Posterior vena cava (tissue), 2 donors: ENCODE data around the gene GABPB2. TPM values are rescaled to one million over a fixed set of nuclear protein-coding genes. Genes with fewer than 3 reads are reported as not detected.

Experiments
- DNase-seq: peaks from one replicate; pipeline ENCODE4 v3.0.0-alpha.2; 2020; ENCODE audit warnings: low spot score
- intact Hi-C, 2 donors: fragments of 100-400 bp; cut with DNase I; formaldehyde crosslinking; loops; one replicate each; pipeline versions ENCODE4 v1.14.1 to v1.14.2; 2022 to 2023
- total RNA-seq, 2 donors: library from RNA; stranded (reverse); fragmentation: NEBNext Ultra II Directional; extraction: Animal tissue kit (Norgen Biotek cat#: 25700); gene quantifications; one replicate each; pipeline ENCODE4 v1.2.1, GENCODE V29; 2021
- donor health status: DM: yes; HTN: yes; CAD: no.
- donor health status: DM: yes; HTN: yes; CAD: no.

GABPB2 gene
- total RNA-seq, 2 donors from 2014 or later = 14.6 to 18.2 TPM

DNA sequence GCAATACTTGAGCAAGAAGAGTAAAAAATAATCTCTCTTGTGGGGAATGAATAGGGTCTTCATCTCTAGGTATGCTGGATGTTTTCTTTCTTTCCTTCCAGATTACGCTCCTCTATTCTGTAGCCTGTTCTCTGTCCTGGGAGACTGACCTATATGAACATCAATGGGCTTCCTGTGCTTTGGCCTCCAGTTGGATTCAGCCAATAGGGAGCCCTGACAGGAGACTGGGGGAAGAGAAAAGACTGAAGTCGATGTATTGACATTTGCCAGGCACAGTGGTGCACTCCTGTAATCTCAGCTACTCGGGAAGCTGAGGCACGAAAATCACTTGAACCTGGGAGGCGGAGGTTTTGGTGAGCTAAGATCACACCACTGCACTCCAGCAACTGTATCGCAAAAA is 58.2 kb downstream of the GABPB2 start:
- peak; percentile 24 for DNase-seq

DNA sequence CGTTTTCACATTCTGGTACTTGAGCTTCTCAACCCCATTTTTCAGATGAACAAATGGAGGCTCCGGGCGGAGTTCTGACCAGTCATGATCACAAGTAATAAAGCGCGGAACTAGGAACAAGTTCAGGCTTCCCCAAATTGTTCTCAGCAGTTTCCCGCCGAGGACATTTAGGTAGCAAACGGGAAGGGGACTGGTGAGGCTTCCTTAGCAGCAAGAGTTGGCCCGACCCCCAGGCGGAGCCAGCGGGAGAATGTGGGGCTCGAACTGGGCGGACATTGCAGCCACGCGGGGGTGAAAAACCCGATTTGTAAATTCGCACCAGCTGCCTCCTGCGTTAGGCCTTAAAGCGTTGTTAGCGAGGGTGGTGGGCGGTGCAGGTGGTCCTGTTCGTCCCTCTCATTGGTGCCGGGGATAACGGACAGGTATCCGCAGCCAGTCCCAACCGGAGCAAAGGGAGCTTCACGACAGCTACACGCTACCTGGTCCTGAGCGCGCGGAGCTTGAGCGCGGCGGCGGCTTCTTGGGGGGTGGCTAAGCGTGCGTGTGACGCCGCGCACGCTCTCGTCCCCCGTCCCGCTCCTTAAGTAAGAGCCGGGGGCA is 60.5 kb downstream of the GABPB2 start:
- DNase-seq = peak; percentile 95
- intact Hi-C loops = no loop called here

More for the DNA sequence above, 58.2 kb downstream of the GABPB2 start:
- intact Hi-C loops = no loop called here

- peak; percentile 73 for DNase-seq
- intact Hi-C loops = no loop called here
Measured at GRCh38 chr1:151131701-151132334, 61.3 kb downstream of the GABPB2 start.

DNA sequence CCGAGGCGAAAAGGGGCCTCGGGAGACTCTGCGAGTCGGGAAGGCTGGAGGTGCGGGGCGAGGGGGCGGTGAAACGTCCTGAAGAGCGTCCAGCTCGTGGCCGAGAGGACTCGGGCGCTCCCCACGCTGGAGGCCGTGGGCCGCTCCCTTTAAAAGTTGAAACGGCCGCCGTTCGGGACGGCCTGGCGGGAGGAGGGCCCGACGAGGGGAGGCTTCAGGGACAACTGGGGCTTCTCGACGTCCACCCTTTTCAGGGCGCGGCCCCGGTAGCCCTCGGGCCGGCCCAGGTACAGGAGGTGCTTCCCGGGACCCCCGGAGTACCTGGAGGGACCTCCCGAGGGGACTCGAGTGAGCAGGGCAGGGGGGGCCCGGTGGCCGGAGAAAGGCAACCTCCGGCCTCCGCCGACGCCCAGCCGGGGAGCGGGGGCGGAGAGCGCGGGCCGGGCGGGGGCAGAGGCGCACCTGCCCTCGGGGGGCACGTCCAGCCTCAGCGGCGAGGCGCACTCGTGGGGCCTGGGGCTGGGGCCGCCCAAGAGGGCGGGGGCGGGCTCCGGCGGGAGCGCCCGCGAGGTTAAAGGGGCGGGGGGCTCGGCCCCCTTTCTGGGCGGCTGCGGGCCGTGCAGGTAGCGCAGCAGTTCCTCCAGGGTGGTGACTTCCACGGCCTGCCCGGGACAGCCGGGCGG is 61.9 kb downstream of the GABPB2 start:
- DNase-seq = peak; percentile 48
- intact Hi-C loops = no loop called here

- intact Hi-C loops = no loop called here
Measured at GRCh38 chr1:151133018-151133806, 62.7 kb downstream of the GABPB2 start.

DNA sequence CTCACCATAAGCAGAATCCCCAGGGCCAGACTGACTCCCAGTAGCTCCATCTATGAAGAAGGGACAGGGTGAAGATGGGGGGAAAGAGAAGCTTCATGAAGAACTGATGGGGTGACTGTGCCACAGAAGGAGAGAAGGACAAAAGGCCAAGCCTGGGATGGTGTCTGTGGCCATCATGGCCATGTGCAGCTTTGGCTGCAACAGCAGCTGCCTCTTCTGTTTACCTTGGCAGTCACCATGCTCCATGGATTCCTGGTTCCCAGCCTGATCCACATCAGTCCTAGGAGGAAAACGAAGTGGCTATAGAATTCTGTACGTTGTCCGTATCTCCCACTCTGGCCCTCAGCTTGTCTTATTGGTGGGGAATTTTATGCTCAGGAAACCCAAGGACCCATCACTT is 63.8 kb downstream of the GABPB2 start:
- DNase-seq = no peak
- intact Hi-C loops = no loop called here

More at GRCh38 chr1:151133018-151133806, 62.7 kb downstream of the GABPB2 start:
- DNase-seq = peak; percentile 60

- DNase-seq = peak; percentile 69
- intact Hi-C loops = no loop called here
Measured at GRCh38 chr1:151134991-151135390, 64.4 kb downstream of the GABPB2 start.

GRCh38 chr1:151135433-151136385 is 65.1 kb downstream of the GABPB2 start:
- intact Hi-C loops = no loop called here
- peak; percentile 40 for DNase-seq

DNA sequence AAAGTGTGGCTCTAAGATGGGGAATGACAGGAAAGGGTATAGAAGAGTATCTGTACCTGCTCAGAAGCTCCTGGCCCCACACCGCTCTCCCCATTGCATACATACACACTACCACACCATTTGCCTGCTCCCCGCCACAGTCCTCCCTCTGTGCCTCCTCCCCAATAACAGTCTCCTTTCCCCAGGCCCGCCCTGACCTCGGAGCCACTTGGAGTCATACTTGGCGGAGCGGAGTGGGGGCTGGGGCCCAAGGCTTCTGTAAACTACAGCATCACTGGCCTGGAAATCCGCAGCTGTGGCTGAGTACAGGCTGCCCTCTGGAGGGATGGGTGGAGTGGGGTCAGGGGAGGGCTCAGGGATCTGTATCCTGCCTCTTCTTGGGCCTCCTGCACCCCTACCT is 67.2 kb downstream of the GABPB2 start:
- intact Hi-C loops = no loop called here
- DNase-seq = peak; percentile 72

DNA sequence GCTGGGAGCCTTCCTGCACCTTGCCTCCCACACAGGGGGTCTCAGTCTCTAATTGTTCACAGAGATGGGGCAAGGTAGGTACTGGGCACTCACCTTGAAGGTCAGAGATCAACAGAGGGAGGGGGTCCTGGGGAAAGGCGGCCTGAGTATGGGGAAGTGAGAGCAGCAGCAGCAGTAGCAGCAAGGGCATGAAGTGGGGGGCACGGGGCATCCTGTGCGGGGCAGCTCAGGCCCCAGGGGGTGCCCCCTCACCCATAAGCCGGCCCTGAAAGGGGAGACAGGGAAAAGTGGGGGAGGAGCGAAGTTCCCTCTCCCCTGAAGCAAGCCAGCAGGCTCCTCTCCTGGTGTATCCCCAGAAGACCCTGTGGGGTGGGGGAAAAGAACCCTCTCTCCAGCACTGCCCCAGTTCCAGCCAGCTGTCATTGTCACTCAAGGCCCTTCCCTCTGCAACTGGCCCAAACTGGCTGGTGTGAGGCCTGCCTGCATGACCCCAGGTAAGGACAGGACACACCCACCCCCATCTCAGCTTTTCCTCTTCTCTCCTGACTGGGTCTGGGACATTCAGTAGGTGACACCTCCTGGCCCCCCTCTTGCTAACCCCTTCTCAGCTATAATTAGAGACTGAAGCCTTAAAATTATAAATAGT is 72.0 kb downstream of the GABPB2 start:
- peak; percentile 60 for DNase-seq
- intact Hi-C loops = loop anchor here in 1 of 2 donors (5.0 kb wide), 1 partner anchor 35 kb away; no protein-coding TSS in a partner anchor

- DNase-seq = peak; percentile 50
- intact Hi-C loops = loop anchor here in 1 of 2 donors (5.0 kb wide), 1 partner anchor 36 kb away; no protein-coding TSS in a partner anchor
Measured at GRCh38 chr1:151143057-151143435, 72.5 kb downstream of the GABPB2 start.

GRCh38 chr1:151143986-151144385 is 73.4 kb downstream of the GABPB2 start:
- intact Hi-C loops = loop anchor here in 1 of 2 donors (5.0 kb wide), 1 partner anchor 37 kb away; no protein-coding TSS in a partner anchor
- DNase-seq = peak; percentile 70

DNA sequence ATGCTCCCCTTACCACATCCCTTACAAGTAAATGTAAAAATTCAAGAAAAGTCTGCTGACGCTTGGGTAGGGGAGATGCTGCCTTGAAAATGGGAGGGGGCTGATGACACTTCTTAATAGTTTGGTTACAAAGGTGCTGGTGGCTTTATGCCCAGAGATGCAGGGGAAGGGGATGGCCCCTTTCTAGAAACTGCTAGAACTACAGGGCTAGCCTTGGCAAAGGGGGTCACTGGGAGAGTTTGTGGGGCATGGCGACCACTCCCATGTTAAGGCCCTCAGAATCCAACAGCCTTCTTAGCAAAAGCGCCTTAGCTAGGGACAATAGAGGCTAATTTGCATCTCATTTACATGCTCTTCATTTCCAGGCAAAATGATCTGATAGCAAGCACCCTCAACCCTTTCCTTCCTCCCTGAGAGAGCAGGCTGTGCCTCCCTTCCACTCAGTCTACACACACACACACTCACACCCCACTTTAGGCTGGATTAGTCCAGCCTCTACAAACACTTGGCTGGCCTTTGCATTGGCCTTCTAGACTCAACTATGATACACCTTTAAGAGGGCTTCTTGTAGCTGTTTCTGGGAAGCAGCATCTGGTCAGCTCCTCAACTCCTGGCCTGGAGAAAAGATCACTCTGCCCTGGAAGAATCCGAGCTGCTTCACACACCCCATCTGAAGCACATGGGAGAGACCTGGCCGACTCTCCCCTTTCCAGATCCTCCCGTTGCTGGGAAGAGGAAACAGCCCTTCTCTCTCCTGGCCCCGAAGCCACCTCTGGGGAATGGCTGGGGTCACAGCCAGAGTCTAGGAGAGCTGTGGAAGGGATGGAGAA is 74.1 kb downstream of the GABPB2 start:
- peak; percentile 68 for DNase-seq
- intact Hi-C loops = loop anchor here in 1 of 2 donors (5.0 kb wide), 1 partner anchor 37 kb away; no protein-coding TSS in a partner anchor

DNA sequence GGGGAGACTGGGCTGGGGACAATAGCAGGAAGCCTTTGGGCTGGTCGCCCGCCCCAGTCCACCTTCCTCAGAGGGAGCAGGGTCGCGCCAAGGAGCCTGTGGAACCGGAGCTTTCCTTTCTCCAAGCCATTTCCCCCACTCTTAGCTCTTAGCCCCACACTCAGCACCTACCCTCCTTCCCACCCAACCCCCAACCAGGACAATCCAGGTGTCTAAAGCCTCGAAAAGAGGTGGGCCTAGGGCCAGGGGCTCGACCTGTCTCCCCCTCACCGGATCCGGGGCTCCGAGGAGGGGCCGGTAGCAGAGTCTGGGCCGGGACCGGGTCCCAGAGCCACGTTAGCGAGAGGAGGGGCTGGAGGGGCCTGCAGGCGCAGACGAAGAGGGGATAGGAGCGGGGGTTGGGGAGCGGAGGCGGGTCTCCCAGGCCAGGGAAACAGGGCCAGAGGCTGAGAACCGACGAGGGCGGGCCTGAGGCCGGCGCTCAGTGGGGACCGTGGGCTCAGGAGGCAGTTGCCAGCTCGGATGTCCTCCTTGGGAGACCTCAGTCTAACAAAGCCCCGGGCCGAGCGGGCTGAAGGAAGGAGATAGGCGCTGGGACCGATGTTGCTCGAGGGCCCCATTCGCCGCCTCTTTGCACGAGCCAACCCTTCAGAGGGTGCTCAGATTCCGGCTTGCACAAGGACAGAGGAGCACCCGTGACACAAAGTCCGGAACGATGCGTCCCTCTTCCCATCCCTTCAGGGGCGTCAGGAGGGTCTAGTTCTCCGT is 74.9 kb downstream of the GABPB2 start:
- intact Hi-C loops = no loop called here
- peak; percentile 87 for DNase-seq

- peak; percentile 77 for DNase-seq
- intact Hi-C loops = no loop called here
Measured at GRCh38 chr1:151146072-151146411, 75.5 kb downstream of the GABPB2 start.

- DNase-seq = peak; percentile 98
- intact Hi-C loops = no loop called here
Measured at GRCh38 chr1:151146412-151147131, 76.0 kb downstream of the GABPB2 start, which contains the start of gene SEMA6C. Gene SEMA6C (minus strand): TSS chr1:151146631. CDS start chr1:151142621, 4,010 bp downstream.
